T-cell (primary cell): ENCODE data around the gene PDE12. TPM values are rescaled to one million over a fixed set of nuclear protein-coding genes. Genes with fewer than 3 reads are reported as not detected.

Source experiments
- ATAC-seq, 4 experiments: fragments of 200-7000 bp in 3 of 4; fragments of 150-1000 bp in 1 of 4; cut with Tn5 transposase; replicated peaks in 1 of 4; 1 replicate in 3 of 4; 2 replicates in 1 of 4; pipeline ENCODE4 v1.10.0; 2021; ENCODE audit warnings: moderate library complexity in 3 of 4, mild to moderate bottlenecking in 2 of 4, moderate number of reproducible peaks in 1 of 4
- CTCF ChIA-PET, 2 donors: fragments of 300-600 bp; sonication (Branson Sonifier 250); formaldehyde crosslinking; loops; one replicate each; lab custom pipeline; 2022; ENCODE audit warnings: antibody characterized with exemption in 2 of 2; lab: Charles Lee
- POLR2A ChIA-PET, 2 donors: fragments of 300-600 bp; sonication (Branson Sonifier 250); formaldehyde crosslinking; loops; one replicate each; lab custom pipeline; 2022; ENCODE audit warnings: antibody characterized with exemption in 2 of 2; lab: Charles Lee
- DNase-seq, 35 experiments: peaks; one replicate each; pipeline versions ENCODE4 v3.0.0 to v3.0.0-alpha.2; 2013 to 2023
- H3K27ac ChIP-seq: one replicate; pipeline ENCODE4 v1.5.1; 2013; ENCODE audit warnings: low read length
- H3K27me3 ChIP-seq, 2 experiments: replicated peaks in 1 of 2; 1 replicate in 1 of 2; 2 replicates in 1 of 2; pipeline versions ENCODE4 v1.6.1 to v1.7.0; 2013; ENCODE audit warnings: low read length in 1 of 2, mixed read lengths in 1 of 2; ENCODE audit not compliant: control insufficient read depth in 2 of 2, insufficient read depth in 2 of 2; ENCODE audit errors: extremely low read depth in 1 of 2
- H3K36me3 ChIP-seq, 2 donors: 1 replicate in 1 of 2; 2 replicates in 1 of 2; pipeline versions ENCODE4 v1.6.1 to v1.7.0; 2013; ENCODE audit warnings: low read length in 1 of 2; ENCODE audit not compliant: control insufficient read depth in 2 of 2, insufficient read depth in 1 of 2; ENCODE audit errors: extremely low read depth in 1 of 2
- H3K4me1 ChIP-seq, 2 experiments: 1 replicate in 1 of 2; 2 replicates in 1 of 2; pipeline versions ENCODE4 v1.6.1 to v1.7.0; 2013; ENCODE audit warnings: low read length in 2 of 2, mixed read lengths in 1 of 2; ENCODE audit not compliant: insufficient read depth in 2 of 2, control insufficient read depth in 1 of 2; ENCODE audit errors: extremely low read depth in 1 of 2
- H3K4me3 ChIP-seq, 2 donors: 1 replicate in 1 of 2; 2 replicates in 1 of 2; pipeline versions ENCODE4 v1.5.1 to v1.7.0; 2013; ENCODE audit warnings: mild to moderate bottlenecking in 2 of 2, low read length in 1 of 2, moderate library complexity in 1 of 2; ENCODE audit not compliant: control insufficient read depth in 1 of 2; ENCODE audit errors: extremely low read depth in 1 of 2
- H3K9me3 ChIP-seq: 2 replicates; pipeline ENCODE4 v1.7.0; 2013
- H3K27ac Mint-ChIP-seq, 2 donors: one replicate each; pipeline ENCODE4 v1.8.0; 2020 to 2021; ENCODE audit warnings: mild to moderate bottlenecking in 2 of 2, mixed read lengths in 2 of 2
- H3K27me3 Mint-ChIP-seq, 2 donors: one replicate each; pipeline ENCODE4 v1.8.0; 2021 to 2022; ENCODE audit warnings: mixed read lengths in 2 of 2
- H3K36me3 Mint-ChIP-seq: one replicate; pipeline ENCODE4 v1.8.0; 2021; ENCODE audit warnings: mixed read lengths
- H3K4me1 Mint-ChIP-seq, 3 donors: one replicate each; pipeline ENCODE4 v1.8.0; 2020 to 2022; ENCODE audit warnings: mixed read lengths in 3 of 3, mild to moderate bottlenecking in 1 of 3
- H3K4me3 Mint-ChIP-seq, 3 donors: one replicate each; pipeline ENCODE4 v1.8.0; 2020 to 2022; ENCODE audit warnings: mild to moderate bottlenecking in 3 of 3, mixed read lengths in 3 of 3, moderate library complexity in 3 of 3
- H3K9me3 Mint-ChIP-seq, 3 donors: one replicate each; pipeline ENCODE4 v1.8.0; 2020 to 2022; ENCODE audit warnings: mixed read lengths in 3 of 3
- WGBS: methylation state at CpG from one replicate; pipeline ENCODE4 v1.1.5; 2013; ENCODE audit warnings: missing lambda C conversion rate; ENCODE audit not compliant: insufficient coverage; 5-methylcytosine and 5-hydroxymethylcytosine counted together
- total RNA-seq, 35 experiments: library from RNA in 6 of 35; stranded (reverse) in 6 of 35; fragments of 120-200 nt in 1 of 35; gene quantifications; one replicate each; pipeline versions ENCODE4 v1.2.1 to v1.2.4 and lab custom pipeline; 2013 to 2026

Gene PDE12
- total RNA-seq, 5 donors from 2014 or later (not counting 1 experiment from before 2014, with no cell fraction given) = 23.0 to 32.5 (median 26.7) TPM

DNA sequence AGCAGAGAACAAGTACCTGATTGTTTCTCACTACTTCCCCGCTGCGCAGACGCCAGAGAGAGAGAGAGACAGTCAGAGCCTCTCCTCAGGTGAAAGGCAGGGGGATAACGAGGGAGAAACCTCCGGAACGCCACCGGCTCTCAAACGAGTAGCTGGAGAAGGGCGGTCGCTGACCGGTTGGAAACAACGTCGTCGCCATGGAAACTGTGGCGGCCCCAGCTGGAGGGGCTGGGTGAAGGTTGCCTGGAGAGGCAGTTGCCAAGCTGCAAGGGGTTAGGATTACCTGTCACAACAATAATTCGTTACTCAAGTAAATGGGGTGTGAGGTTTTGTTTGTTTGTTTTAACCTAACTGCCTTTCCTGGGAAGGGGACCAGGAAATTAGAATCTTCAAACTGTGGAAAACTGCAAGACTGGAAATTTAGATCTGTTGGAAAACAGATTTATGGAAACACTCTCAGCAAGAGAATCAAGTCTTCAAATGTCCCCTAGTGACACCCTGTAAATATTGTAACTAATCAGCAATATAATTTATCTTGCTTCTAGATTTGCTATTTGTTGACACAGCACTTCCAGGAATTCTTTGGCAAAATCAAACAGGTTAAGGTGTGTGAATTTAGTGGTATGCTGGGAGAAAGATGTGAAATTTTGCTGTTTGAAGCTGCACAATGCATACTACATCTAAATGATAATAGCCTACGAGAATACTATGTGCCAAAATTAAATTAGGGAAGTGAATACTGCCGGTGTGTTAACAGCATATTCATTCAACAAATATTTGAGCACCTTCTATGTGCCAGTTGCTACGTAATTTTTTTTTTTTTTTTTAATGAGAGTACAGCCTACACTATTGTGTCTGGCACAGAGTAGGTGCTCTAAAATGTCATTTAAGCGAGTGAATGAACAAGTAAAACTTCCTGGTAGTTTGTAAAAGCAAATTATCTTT, 11.6 kb upstream of the PDE12 start, which contains the start of gene DNAH12:
Gene DNAH12, minus strand, starts transcription at position 164 of the 945 bp plus-strand sequence. CDS start 1,474 bp downstream, outside the sequence.
- Mint-ChIP-seq H3K4me1 (peaks cover 6 to 8% (median 8%) of the 10 kb centered on the region in 3 donors), H3K27ac (no peak within 1 kb of the TSS), H3K4me3 (no peak within 1 kb of the TSS), H3K27me3 (peaks cover 0 to 6% of the 10 kb centered on the region in 2 donors), H3K36me3 (no peaks in the 10 kb centered on the region), H3K9me3 (no peaks in the 10 kb centered on the region)
- no peak for ATAC-seq
- H3K27ac ChIP-seq = no peak within 1 kb of the TSS
- peaks cover 2 to 4% of the 10 kb centered on the region in 2 experiments for H3K4me1 ChIP-seq
- WGBS = 19% methylated on average over 12 of the region's 20 CpGs
- no peaks in the 10 kb centered on the region for H3K36me3 ChIP-seq
- CTCF ChIA-PET = interaction anchor here (0.6 to 0.7 kb wide), 2 partner anchors 147 to 809 kb away, joined by 3 to 5 read pairs; no protein-coding TSS in a partner anchor
- no peaks in the 10 kb centered on the region for H3K9me3 ChIP-seq
- H3K4me3 ChIP-seq = no peak within 1 kb of the TSS
- peak in 2 of 35 experiments; percentile 1 to 3 for DNase-seq
- H3K27me3 ChIP-seq = peaks cover 0 to 5% of the 10 kb centered on the region in 2 experiments
- POLR2A ChIA-PET = no interaction called here

DNA sequence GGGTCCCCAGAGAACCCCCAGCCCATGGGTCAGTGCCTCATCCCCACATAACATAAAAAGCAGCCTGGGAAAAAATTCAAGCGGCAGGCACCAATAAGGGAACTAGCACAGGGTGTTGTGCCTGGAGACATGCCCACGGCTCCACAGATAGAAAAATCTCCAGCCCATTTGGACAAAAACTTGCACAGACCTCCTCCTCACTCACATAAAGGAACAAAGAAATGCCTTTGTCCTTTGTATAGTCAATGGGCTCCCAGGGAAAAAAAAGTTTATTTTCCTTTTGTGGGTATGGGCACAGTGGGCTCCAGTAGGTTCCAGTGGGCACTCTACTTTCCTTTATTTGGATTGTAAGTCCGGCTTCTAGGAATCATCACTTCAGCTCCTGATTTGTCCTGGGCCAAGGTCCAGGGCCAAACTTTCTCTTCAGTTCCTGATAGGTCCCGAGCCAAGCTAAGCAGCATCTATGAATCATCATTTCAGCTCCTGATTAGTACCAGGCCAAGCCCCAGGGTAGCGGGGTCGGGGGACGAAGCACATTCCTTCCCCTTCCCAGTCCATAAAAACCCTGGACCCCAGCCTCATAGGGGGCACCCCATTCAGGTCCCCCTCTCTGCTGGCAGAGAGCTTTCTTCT, 10.3 kb upstream of the PDE12 start:
- peaks cover 0 to 6% of the 10 kb centered on the region in 2 donors for H3K27me3 Mint-ChIP-seq
- H3K9me3 Mint-ChIP-seq = no peaks in the 10 kb centered on the region
- Histone ChIP-seq H3K9me3 (no peaks in the 10 kb centered on the region), H3K36me3 (no peaks in the 10 kb centered on the region), H3K27ac (no peak overlapping the region), H3K27me3 (peaks cover 0 to 5% of the 10 kb centered on the region in 2 experiments), H3K4me3 (no peak overlapping the region), H3K4me1 (peaks cover 2 to 4% of the 10 kb centered on the region in 2 experiments)
- ATAC-seq (no peak), DNase-seq (no peak)
- WGBS = 92% methylated on average over 4 of the region's 7 CpGs
- CTCF ChIA-PET = no interaction called here
- POLR2A ChIA-PET = interaction anchor here in 1 of 2 donors (0.7 kb wide), 1 partner anchor 10 kb away, joined by 3 read pairs; no protein-coding TSS in a partner anchor
- H3K36me3 Mint-ChIP-seq = no peaks in the 10 kb centered on the region
- H3K4me3 Mint-ChIP-seq = no peak overlapping the region
- H3K27ac Mint-ChIP-seq = no peak overlapping the region
- H3K4me1 Mint-ChIP-seq = peaks cover 6 to 8% (median 8%) of the 10 kb centered on the region in 3 donors

DNA sequence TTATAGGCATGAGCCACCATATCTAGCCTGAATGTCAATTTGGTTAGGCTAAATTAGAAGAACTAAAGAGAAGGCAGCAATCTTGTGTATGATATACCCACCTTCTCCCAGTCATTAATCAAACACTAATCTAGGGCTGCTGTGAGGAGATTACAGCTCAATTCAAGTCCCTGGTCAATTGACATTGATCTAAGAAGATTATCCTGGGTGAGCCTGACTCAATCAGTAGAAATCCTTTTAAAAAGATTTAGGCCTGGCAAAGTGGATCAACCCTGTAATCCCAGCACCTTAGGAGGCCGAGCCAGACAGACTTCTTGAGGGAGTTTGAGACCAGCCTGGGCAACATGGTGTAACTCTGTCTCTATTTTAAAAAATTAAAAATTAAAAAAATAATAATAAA, 9.5 kb upstream of the PDE12 start:
- no peaks in the 10 kb centered on the region for H3K36me3 ChIP-seq
- peaks cover 0 to 5% of the 10 kb centered on the region in 2 experiments for H3K27me3 ChIP-seq
- Mint-ChIP-seq H3K4me1 (peaks cover 6 to 8% (median 8%) of the 10 kb centered on the region in 3 donors), H3K27ac (no peak overlapping the region), H3K27me3 (peaks cover 0 to 6% of the 10 kb centered on the region in 2 donors), H3K36me3 (no peaks in the 10 kb centered on the region), H3K4me3 (no peak overlapping the region), H3K9me3 (no peaks in the 10 kb centered on the region)
- no peak overlapping the region for H3K4me3 ChIP-seq
- WGBS = no CpG with 5 or more reads among the region's 1 CpG
- ChIA-PET CTCF (interaction anchor here in 1 of 2 donors (0.6 kb wide), 1 partner anchor 152 kb away, joined by 4 read pairs; no protein-coding TSS in a partner anchor), POLR2A (no interaction called here)
- no peaks in the 10 kb centered on the region for H3K9me3 ChIP-seq
- ATAC-seq (no peak), DNase-seq (no peak)
- no peak overlapping the region for H3K27ac ChIP-seq
- peaks cover 2 to 4% of the 10 kb centered on the region in 2 experiments for H3K4me1 ChIP-seq

DNA sequence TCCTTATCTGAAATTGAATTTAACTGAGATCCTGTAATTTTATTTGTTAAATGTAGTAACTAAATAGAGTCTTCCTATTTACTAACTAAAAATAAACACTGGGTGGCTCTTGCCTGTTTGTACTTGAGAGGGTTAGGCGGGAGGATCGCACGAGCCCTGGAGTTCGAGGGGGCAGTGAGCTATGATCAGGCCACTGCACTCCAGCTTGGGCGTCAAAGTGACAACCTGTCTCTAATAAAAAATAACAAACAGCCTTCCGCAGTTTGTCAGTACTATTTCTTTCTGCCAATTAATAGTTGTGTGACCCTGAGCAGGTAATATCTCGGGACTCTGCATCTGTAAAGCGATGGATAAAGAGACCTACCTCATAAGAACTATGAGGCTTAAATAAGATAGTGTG, 768 bp upstream of the PDE12 start:
- ChIA-PET POLR2A (interaction anchor here in 1 of 2 donors (0.9 to 5.4 kb wide), 5 partner anchors 10 to 873 kb away, joined by 3 to 47 read pairs (median 5); partner anchors contain the start of genes ARF4, SLMAP and TASOR), CTCF (interaction anchor here in 1 of 2 donors (0.5 to 2.5 kb wide), 2 partner anchors 42 to 45 kb away, joined by 3 to 6 read pairs; partner anchors contain the start of gene ARF4)
- peaks cover 18 to 36% of the 10 kb centered on the region in 2 experiments for H3K4me1 ChIP-seq
- H3K4me3 ChIP-seq = peak overlapping the region; percentile 90 to 97
- ATAC-seq (no peak), DNase-seq (peak in 3 of 35 experiments; percentile 2 to 8 (median 7))
- H3K9me3 Mint-ChIP-seq = no peaks in the 10 kb centered on the region
- no peaks in the 10 kb centered on the region for H3K27me3 ChIP-seq
- H3K9me3 ChIP-seq = no peaks in the 10 kb centered on the region
- peaks cover 34 to 45% (median 38%) of the 10 kb centered on the region in 3 donors for H3K4me1 Mint-ChIP-seq
- WGBS = no CpG with 5 or more reads among the region's 8 CpGs
- H3K36me3 Mint-ChIP-seq = peaks cover 11% of the 10 kb centered on the region
- peak overlapping the region; percentile 99 for H3K27ac Mint-ChIP-seq
- peak overlapping the region; percentile 87 for H3K27ac ChIP-seq
- no peaks in the 10 kb centered on the region for H3K27me3 Mint-ChIP-seq
- peak overlapping the region; percentile 86 to 90 (median 87) for H3K4me3 Mint-ChIP-seq
- peaks cover 0 to 10% of the 10 kb centered on the region in 2 donors for H3K36me3 ChIP-seq

DNA sequence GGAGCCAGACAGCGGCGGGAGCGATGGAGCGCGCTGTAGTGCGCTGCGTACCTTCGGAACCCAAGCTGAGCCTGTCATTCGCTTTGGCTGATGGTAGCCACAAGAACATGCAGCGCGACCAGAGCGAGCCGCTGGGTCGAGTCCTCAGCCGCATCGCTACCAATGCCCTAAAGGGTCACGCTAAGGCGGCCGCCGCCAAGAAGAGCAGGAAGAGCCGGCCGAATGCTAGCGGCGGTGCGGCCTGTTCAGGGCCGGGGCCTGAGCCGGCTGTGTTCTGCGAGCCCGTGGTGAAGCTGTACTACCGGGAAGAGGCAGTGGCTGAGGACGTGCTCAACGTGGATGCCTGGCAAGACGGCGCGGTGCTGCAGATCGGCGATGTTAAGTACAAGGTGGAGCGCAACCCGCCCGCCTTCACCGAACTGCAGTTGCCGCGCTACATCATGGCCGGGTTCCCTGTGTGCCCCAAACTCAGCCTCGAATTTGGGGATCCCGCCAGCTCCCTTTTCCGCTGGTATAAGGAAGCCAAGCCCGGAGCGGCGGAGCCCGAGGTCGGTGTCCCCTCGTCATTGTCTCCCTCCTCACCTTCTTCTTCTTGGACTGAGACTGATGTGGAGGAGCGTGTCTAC, 498 bp downstream of the PDE12 start:
- peak overlapping the region; percentile 99 for H3K27ac Mint-ChIP-seq
- ATAC-seq (peak; percentile 44 to 59 (median 48)), DNase-seq (peak in 27 of 35 experiments; percentile 4 to 54 (median 16))
- H3K27ac ChIP-seq = peak overlapping the region; percentile 87
- H3K9me3 ChIP-seq = no peaks in the 10 kb centered on the region
- POLR2A ChIA-PET = interaction anchor here (0.6 to 5.4 kb wide), 8 partner anchors 9 to 874 kb away, joined by 3 to 47 read pairs (median 5); partner anchors contain the start of genes ARF4 (in 1 of the 2) and TASOR (in 1 of the 2)
- H3K4me1 ChIP-seq = peaks cover 18 to 36% of the 10 kb centered on the region in 2 experiments
- WGBS = under 1% methylated on average over 47 of the region's 54 CpGs
- H3K36me3 Mint-ChIP-seq = peaks cover 16% of the 10 kb centered on the region
- peaks cover 45 to 53% (median 49%) of the 10 kb centered on the region in 3 donors for H3K4me1 Mint-ChIP-seq
- H3K27me3 Mint-ChIP-seq = no peaks in the 10 kb centered on the region
- no peaks in the 10 kb centered on the region for H3K27me3 ChIP-seq
- peak overlapping the region; percentile 86 to 90 (median 87) for H3K4me3 Mint-ChIP-seq
- CTCF ChIA-PET = interaction anchor here (0.5 to 2.5 kb wide), 6 partner anchors 11 to 308 kb away, joined by 3 to 6 read pairs (median 3); partner anchors contain the start of gene ARF4 (in 1 of the 2)
- peaks cover 0 to 10% of the 10 kb centered on the region in 2 donors for H3K36me3 ChIP-seq
- no peaks in the 10 kb centered on the region for H3K9me3 Mint-ChIP-seq
- H3K4me3 ChIP-seq = peak overlapping the region; percentile 90 to 97
